ENCODE data around the gene CLCN6.

Gene CLCN6

GRCh38 chr1:11780380-11781147 lies 25.4 kb upstream of the CLCN6 start:
- DNase-seq, result no peak

DNA sequence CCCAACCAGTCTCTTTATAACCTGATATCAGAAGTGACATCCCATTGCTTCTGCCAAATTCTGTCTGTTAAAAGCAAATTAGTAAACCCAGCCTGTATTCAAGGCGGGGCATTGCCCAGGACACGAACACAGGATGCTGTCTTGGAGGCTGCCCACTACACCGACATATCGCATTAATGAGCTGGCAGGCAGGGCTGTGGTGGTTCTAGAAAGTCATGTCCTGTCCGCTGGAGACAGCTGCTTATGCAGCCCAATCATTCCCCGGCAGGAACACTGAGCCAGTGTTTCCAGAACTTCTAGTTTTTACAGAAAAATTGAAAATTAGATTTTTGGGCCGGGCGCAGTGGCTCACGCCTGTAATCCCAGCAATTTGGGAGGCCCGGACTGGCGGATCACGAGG lies 24.7 kb upstream of the CLCN6 start:
- DNase-seq, result no peak

- DNase-seq, result no peak
Observed at GRCh38 chr1:11782127-11782708, 23.8 kb upstream of the CLCN6 start.

- no peak for DNase-seq
Observed at GRCh38 chr1:11783556-11783955, 22.4 kb upstream of the CLCN6 start.

- DNase-seq, result no peak
Observed at GRCh38 chr1:11784256-11784992, 21.6 kb upstream of the CLCN6 start.

DNA sequence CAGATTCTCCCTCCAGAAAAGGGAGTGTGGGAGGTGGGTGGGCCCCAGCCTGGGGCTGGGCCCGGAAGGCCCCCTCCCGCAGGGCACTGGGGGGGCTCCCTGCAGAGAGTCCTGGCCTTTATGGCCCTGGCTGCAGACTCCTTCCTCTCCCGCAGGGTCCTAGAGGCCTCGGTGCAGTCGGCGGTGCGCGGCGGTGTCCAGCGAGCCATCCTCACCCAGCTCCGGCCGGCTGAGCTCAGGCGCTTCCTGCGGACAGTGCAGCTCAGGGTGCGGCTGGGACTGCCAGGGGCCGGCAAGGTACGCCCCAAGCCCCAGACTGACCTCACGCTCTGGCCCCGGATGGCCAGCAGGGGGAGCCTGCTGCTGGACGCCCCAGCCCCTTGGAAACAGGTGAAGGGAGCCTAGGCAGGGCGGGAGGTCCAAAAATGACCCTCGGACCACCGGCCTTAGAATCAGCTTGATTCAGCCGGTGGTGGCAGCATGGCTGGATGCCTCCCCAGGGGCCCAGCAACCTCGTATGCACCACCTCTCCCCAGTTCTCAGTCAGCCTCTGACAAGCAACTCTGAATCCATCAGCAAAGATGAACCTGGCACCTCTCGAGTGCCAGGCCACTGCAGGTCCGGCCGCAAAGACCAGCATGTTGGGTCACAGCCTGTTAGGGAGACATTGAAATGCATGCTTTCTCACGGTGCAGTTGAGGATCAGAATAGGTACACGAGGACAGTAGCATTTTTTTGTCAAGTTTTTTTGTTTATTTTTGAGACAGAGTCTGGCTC lies 20.8 kb upstream of the CLCN6 start:
- DNase-seq, result peak; percentile 46

DNA sequence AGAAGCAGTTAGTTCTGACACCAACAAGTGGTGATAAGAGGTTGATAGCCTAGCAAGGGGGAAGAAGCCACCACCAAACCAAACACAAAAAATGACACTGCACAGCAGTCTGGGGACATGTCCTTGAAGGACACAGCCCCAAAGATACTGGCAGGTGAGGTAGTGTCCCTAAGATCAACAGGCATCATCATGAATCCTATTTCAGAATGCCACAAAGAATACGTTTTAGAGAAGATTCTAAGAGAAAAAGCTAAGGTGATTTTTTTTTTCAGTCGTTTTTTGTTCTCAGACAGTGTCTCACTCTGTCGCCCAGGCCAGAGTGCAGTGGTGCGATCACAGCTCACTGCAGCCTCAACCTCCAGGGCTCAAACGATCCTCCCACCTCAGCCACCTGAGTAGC lies 19.8 kb upstream of the CLCN6 start:
- no peak for DNase-seq

DNA sequence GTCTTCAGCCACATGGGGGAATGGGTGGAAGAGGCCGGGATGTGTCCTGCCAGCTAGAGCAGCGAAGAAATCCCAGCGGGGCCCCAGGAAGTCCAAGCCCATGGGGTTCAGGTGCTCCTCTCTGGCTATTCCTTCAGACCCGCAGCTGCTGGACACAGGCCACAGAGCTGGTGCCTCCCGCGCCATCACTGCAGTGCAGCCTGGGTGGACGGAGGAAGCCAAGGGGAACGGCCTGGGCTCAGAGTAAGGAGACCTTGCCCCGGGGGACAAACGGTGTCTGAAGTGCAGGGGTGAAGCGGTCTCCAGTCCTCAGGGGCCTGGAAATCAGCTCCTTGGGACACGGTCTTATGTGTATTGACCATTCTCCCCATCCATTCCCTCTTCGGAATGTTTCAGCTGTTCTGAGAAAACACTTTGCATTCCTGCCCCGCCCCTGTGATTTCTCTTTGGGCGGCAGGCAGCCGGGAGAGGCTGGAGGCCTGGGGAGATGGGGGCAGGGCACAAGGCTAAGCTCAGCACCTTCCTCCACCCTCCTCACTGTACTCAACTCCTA lies 18.7 kb upstream of the CLCN6 start:
- no peak for DNase-seq

DNA sequence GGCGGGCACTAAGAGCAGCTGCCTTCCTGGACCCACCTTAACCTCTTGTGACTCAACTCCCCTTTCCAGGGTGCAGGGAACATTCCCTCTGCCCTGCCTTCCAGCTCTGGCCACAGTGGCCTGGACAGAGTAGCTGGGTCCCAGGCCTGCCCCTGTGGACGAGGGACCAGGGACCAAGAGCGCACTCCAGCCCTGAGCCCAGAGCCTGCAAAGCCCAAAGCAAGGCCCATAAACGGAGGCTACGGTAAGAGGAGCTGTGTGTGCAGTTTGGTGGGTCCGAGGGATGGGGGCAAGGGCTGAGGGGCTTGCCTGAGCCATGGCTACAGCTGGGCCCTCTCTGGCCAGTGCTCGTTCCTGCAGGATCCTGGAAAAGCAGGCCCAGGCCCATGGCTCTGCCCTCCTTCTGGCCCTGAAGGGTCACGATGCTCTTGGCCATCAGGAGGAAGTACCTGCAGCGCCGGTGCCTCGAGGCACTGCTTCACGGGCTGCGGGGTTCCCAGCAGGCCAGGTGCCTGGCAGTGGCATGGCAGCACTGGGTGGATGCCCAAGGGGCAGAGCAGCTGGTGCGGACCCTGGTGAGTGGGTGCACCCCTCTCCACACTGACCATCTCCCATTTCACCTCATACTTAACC lies 18.1 kb upstream of the CLCN6 start:
- DNase-seq, result no peak

GRCh38 chr1:11788549-11789053 lies 17.4 kb upstream of the CLCN6 start:
- DNase-seq, result no peak

GRCh38 chr1:11789126-11790067 lies 16.6 kb upstream of the CLCN6 start:
- no peak for DNase-seq

GRCh38 chr1:11790101-11790879 lies 15.7 kb upstream of the CLCN6 start:
- DNase-seq, result no peak

DNA sequence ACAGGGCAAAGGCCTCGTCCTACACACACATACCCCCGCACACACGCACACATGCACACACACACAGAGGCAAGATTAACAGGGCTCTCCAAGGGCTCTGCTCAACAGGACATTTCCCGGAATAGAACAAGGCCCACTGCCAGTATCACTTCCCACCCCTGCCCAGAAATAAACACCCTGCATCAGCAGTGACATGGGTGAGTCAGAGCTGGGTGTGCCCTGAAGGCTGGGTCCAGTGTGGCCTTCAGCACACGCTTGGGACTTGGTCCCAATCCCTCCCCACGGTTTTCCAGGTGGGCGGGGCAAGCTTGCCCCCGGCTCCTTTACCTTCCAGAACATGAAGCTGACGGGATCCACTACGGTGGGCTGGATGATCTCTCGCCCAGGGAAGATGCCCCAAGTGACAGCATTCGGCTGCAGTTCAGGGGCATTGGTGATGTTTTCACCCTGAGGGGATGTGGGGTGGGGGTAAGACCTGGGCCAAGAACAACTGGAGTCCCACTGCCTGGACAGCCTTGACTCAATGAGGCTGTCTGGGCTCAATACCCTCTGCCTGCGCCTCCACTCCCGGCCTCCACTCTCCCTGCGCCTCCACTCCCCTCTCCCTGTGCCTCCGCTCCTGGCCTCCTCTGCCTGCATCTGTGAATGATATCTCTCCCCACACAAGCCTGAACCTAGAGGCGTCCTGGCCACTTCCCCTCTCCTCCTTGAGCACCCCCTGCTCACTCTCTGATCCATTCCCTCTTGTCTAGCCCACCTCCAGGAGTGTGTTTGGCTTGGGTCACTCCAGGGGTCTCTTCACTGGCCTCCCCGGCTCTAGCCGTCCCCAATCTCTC lies 14.9 kb upstream of the CLCN6 start:
- no peak for DNase-seq

DNA sequence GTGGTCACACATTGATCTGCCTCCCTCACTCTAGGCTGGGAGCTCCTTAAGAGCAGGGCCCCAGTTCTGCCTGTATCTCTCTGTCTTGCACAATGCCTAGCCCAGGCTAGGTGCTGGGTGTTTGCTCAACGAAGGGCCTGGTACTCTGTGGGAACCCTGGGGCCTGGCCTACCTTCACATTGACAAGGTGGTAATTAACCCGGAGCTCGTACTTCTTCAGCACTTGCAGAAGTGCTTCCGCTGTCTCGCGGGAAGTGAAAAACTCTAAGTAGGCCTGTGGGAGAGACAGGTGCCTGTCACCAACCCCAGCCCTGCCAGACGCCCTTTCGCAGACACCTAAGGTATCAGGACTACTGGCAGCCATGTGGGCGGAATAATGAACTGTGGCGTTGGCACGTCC lies 13.9 kb upstream of the CLCN6 start:
- DNase-seq, result no peak

GRCh38 chr1:11793819-11794218 lies 12.2 kb upstream of the CLCN6 start:
- DNase-seq, result no peak

DNA sequence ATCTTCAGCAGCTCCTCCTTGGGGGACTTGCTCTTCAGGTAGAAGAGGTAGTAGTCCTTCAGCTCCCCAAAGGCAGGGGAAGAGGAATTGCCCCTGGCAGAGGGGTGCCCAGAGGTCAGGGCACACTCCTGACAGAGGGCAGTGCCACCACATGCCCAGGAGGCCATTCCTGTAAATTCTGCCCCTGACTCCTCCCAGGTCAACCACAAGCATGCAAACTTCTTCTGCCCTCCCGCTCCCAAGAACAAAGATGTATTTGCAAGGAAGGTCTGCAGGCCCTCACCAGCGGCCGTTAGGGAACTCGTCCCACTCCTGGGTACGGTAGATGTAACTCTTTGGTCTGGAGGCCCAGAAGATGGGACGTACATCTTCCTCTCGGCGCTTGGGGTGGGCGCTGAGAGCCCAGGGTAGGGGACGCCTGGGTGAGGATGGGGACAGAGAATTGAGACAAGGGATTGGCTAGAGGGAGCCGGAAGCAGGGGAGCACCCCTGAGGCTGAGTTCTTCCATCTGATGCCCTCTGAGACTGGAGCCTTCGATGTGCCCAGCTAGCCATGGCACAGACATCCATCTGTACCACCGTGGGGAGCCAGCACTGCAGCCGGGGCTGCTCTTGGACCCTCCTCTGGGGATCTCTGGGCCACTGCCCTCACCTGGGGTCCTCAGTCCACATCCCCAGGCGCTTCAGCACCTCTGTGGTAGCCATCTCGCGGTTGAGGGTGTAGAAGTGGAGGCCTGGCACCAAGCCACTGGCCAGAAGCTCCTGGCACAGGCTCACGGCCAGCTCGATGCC lies 11.3 kb upstream of the CLCN6 start:
- no peak for DNase-seq

DNA sequence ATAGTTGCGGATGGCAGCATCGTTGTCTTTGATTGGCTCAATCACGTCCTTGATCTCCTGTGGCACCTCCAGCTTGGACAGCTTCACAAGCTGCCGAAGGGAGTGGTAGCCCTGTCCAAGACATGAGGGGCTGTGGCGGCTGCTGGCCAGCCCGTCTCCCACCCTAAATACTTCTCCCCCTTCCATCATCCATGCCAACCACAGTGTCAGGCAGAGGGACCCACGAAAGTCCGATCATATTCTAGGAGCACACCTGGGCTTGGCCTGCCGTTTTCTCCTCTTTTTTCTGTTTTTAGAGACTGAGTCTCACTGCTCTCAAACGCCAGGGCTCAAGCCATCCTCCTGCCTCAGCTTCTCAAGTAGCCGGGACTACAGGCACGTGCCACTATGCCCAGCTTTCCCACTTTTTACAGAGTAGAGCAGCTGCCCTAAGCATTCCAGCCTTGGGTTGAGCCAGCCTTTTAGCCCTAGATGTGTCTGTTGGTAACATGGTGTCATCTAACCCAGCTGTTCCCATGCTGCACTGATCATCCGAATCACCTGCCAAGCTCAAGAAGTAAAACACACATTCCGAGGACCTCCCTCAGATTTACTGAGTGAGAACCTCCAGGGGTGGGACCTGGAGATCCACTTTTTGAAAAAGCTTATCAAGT lies 10.6 kb upstream of the CLCN6 start:
- DNase-seq, result no peak

Measured in stimulated activated CD4-positive, alpha-beta T cell treated with anti-CD3 and anti-CD28 coated beads, Interleukin-4, amount 100 ng/mL, for 1 hour (primary cell).